Measurements from ENCODE around the gene TRMT112.

GRCh38 chr11:64357446-64357845, 40.1 kb upstream of the TRMT112 start:
- TF ChIP-seq, protein P1, sequence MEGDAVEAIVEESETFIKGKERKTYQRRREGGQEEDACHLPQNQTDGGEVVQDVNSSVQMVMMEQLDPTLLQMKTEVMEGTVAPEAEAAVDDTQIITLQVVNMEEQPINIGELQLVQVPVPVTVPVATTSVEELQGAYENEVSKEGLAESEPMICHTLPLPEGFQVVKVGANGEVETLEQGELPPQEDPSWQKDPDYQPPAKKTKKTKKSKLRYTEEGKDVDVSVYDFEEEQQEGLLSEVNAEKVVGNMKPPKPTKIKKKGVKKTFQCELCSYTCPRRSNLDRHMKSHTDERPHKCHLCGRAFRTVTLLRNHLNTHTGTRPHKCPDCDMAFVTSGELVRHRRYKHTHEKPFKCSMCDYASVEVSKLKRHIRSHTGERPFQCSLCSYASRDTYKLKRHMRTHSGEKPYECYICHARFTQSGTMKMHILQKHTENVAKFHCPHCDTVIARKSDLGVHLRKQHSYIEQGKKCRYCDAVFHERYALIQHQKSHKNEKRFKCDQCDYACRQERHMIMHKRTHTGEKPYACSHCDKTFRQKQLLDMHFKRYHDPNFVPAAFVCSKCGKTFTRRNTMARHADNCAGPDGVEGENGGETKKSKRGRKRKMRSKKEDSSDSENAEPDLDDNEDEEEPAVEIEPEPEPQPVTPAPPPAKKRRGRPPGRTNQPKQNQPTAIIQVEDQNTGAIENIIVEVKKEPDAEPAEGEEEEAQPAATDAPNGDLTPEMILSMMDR (conservative IDR thresholded peaks at IDR 0.05; ENCODE audit: low read depth, low read length) = no peak
- TF ChIP-seq BHLHE40 (IDR thresholded peaks at IDR 0.05; ENCODE audit: low read depth, low read length) = no peak
- no peak for TF ChIP-seq RAD21 (IDR thresholded peaks at IDR 0.05; ENCODE audit: low read length)
- TF ChIP-seq POLR2A (IDR thresholded peaks at IDR 0.05; ENCODE audit: low read depth, low read length) = no peak
- TF ChIP-seq RCOR1 (IDR thresholded peaks at IDR 0.05; ENCODE audit: insufficient replicate concordance, low read length) = no peak

Measured in IMR-90 (cell line).